OCI-LY1 (cell line): ENCODE data around the gene INTS3.

Experiments used
- H2AFZ ChIP-seq: fragments of 200-600 bp; sonication (generic), shearing (Covaris generic); 2 replicates; pipeline ENCODE4 v1.6.0; 2014; ENCODE audit warnings: antibody characterized with exemption, mild to moderate bottlenecking, low read length
- H3F3A ChIP-seq: fragments of 200-600 bp; sonication (generic), shearing (Covaris generic); 2 replicates; pipeline ENCODE4 v1.6.0; 2014; ENCODE audit warnings: mild to moderate bottlenecking, antibody characterized with exemption, low read length, moderate library complexity; ENCODE audit not compliant: insufficient read depth
- H3K27ac ChIP-seq: fragments of 200-600 bp; sonication (generic); 2 replicates; pipeline ENCODE4 v1.5.1; 2014; ENCODE audit warnings: low read length, mixed run types, mild to moderate bottlenecking, low read depth; ENCODE audit not compliant: poor library complexity, severe bottlenecking
- H3K27me3 ChIP-seq: fragments of 200-600 bp; sonication (generic); 2 replicates; pipeline ENCODE4 v1.6.0; 2014; ENCODE audit warnings: antibody characterized with exemption, mild to moderate bottlenecking, low read length, moderate library complexity; ENCODE audit not compliant: insufficient read depth
- H3K36me3 ChIP-seq: fragments of 200-600 bp; sonication (generic); 2 replicates; pipeline ENCODE4 v1.6.1; 2014; ENCODE audit warnings: mild to moderate bottlenecking, antibody characterized with exemption, low read length, moderate library complexity, mixed read lengths; ENCODE audit not compliant: insufficient read depth
- H3K4me1 ChIP-seq: fragments of 200-600 bp; sonication (generic); 2 replicates; pipeline ENCODE4 v1.5.1; 2014; ENCODE audit warnings: mild to moderate bottlenecking, low read length, moderate library complexity; ENCODE audit not compliant: insufficient read depth, severe bottlenecking
- H3K4me2 ChIP-seq: fragments of 200-600 bp; sonication (generic), shearing (Covaris generic); 2 replicates; pipeline ENCODE4 v1.6.1; 2014; ENCODE audit warnings: low read length
- H3K4me3 ChIP-seq: fragments of 200-600 bp; sonication (generic); 2 replicates; pipeline ENCODE4 v1.5.1; 2014; ENCODE audit warnings: low read length, low read depth, mild to moderate bottlenecking, mixed read lengths; ENCODE audit not compliant: poor library complexity, severe bottlenecking
- H3K79me2 ChIP-seq: fragments of 200-600 bp; shearing (Covaris generic); 2 replicates; pipeline ENCODE4 v1.6.1; 2016; ENCODE audit warnings: mixed run types, low read length, mixed read lengths; ENCODE audit not compliant: insufficient read depth
- H3K9ac ChIP-seq: fragments of 200-600 bp; sonication (generic), shearing (Covaris generic); 2 replicates; pipeline ENCODE4 v1.6.1; 2014; ENCODE audit warnings: mild to moderate bottlenecking, low read length, mixed read lengths
- H3K9me2 ChIP-seq: fragments of 200-600 bp; sonication (generic), shearing (Covaris generic); 2 replicates; pipeline ENCODE4 v1.6.1; 2014; ENCODE audit warnings: low read depth, mild to moderate bottlenecking, low read length, mixed read lengths
- H3K9me3 ChIP-seq: fragments of 200-600 bp; shearing (Covaris generic); 2 replicates; pipeline ENCODE4 v1.6.1; 2014; ENCODE audit warnings: low read length, mixed read lengths
- H4K20me1 ChIP-seq: fragments of 200-600 bp; sonication (generic), shearing (Covaris generic); 2 replicates; pipeline ENCODE4 v1.6.0; 2016; ENCODE audit warnings: mild to moderate bottlenecking, low read length; ENCODE audit not compliant: insufficient read depth
- CTCF ChIP-seq: fragments of 200-600 bp; sonication (generic), shearing (Covaris generic); IDR thresholded peaks from 2 replicates; pipeline ENCODE4 v1.5.1; 2017; ENCODE audit warnings: mild to moderate bottlenecking, antibody characterized with exemption, low read length, moderate library complexity, mixed read lengths
- EZH2 ChIP-seq: fragments of 200-600 bp; sonication (generic), shearing (Covaris generic); IDR thresholded peaks from 2 replicates; pipeline ENCODE4 v1.8.0; 2017; ENCODE audit warnings: borderline replicate concordance, mixed run types, mild to moderate bottlenecking, antibody characterized with exemption, low read length, moderate library complexity, mixed read lengths

The INTS3 gene

GRCh38 chr1:153800516-153800915, 72.7 kb downstream of the INTS3 start:
- H3K27me3 ChIP-seq, result no peaks in the 10 kb centered on the region
- H3F3A ChIP-seq, result peaks cover 5% of the 10 kb centered on the region
- H3K4me3 ChIP-seq, result no peak overlapping the region
- H3K36me3 ChIP-seq, result no peaks in the 10 kb centered on the region
- no peak overlapping the region for H2AFZ ChIP-seq
- no peaks in the 10 kb centered on the region for H3K9me2 ChIP-seq
- peaks cover 25% of the 10 kb centered on the region for H3K4me1 ChIP-seq
- no peaks in the 10 kb centered on the region for H4K20me1 ChIP-seq
- H3K9ac ChIP-seq, result no peak overlapping the region
- H3K27ac ChIP-seq, result no peak overlapping the region
- H3K79me2 ChIP-seq, result no peaks in the 10 kb centered on the region
- no peaks in the 10 kb centered on the region for H3K9me3 ChIP-seq
- TF ChIP-seq EZH2 (no peak), CTCF (no peak)
- H3K4me2 ChIP-seq, result no peak overlapping the region

- Histone ChIP-seq H3K9me3 (no peaks in the 10 kb centered on the region), H3K79me2 (no peaks in the 10 kb centered on the region), H3K4me3 (no peak overlapping the region), H3F3A (peaks cover 10% of the 10 kb centered on the region), H4K20me1 (no peaks in the 10 kb centered on the region), H3K9me2 (no peaks in the 10 kb centered on the region), H3K27ac (no peak overlapping the region), H3K4me1 (peaks cover 31% of the 10 kb centered on the region), H3K27me3 (no peaks in the 10 kb centered on the region), H3K4me2 (no peak overlapping the region), H2AFZ (no peak overlapping the region), H3K9ac (no peak overlapping the region), H3K36me3 (no peaks in the 10 kb centered on the region)
- TF ChIP-seq EZH2 (no peak), CTCF (no peak)
Measured at GRCh38 chr1:153801028-153801625, 73.3 kb downstream of the INTS3 start.

- H3K79me2 ChIP-seq, result no peaks in the 10 kb centered on the region
- H3K4me3 ChIP-seq, result no peak overlapping the region
- H3K4me2 ChIP-seq, result no peak overlapping the region
- H3K4me1 ChIP-seq, result peaks cover 40% of the 10 kb centered on the region
- no peaks in the 10 kb centered on the region for H3K27me3 ChIP-seq
- H3K36me3 ChIP-seq, result peaks cover 1% of the 10 kb centered on the region; the same call in 1 of the 2 replicates
- no peak overlapping the region for H3K27ac ChIP-seq
- no peaks in the 10 kb centered on the region for H3K9me3 ChIP-seq
- H3F3A ChIP-seq, result peaks cover 10% of the 10 kb centered on the region
- TF ChIP-seq CTCF, result no peak
- TF ChIP-seq EZH2, result no peak
- no peak overlapping the region for H2AFZ ChIP-seq
- no peaks in the 10 kb centered on the region for H4K20me1 ChIP-seq
- H3K9ac ChIP-seq, result no peak overlapping the region
- no peaks in the 10 kb centered on the region for H3K9me2 ChIP-seq
Measured at GRCh38 chr1:153801786-153802697, 74.2 kb downstream of the INTS3 start.
